Right ventricle myocardium superior (tissue), 1 donor: ENCODE data around the gene TSSK2. TPM values are rescaled to one million over a fixed set of nuclear protein-coding genes. Genes with fewer than 3 reads are reported as not detected.

Source experiments
- ATAC-seq: fragments of 200-7000 bp; cut with Tn5 transposase; one replicate; pipeline ENCODE4 v1.9.1; 2020; ENCODE audit warnings: mild to moderate bottlenecking; ENCODE audit not compliant: poor library complexity
- DNase-seq: peaks from one replicate; pipeline ENCODE4 v3.0.0-alpha.2; 2020
- intact Hi-C: fragments of 100-400 bp; cut with DNase I; formaldehyde crosslinking; loops from one replicate; pipeline ENCODE4 v1.11.2; 2022
- total RNA-seq: library from RNA; stranded (reverse); fragmentation: NEBNext Ultra II Directional; extraction: Animal tissue kit (Norgen Biotek cat#: 25700); gene quantifications from one replicate; pipeline ENCODE4 v1.2.1, GENCODE V29; 2021
- donor health status: DM: no; HTN: yes; CAD: no; lungs with severe emphysema.

TSSK2 gene
- total RNA-seq, 1 donor from 2014 or later: not detected

GRCh38 chr22:19105456-19105855, 25.7 kb upstream of the TSSK2 start:
- intact Hi-C loops: no loop called here
- no peak for ATAC-seq

GRCh38 chr22:19105867-19106802, 25.0 kb upstream of the TSSK2 start:
- no peak for ATAC-seq
- no peak for DNase-seq
- intact Hi-C loops: no loop called here

More at GRCh38 chr22:19105456-19105855, 25.7 kb upstream of the TSSK2 start:
- no peak for DNase-seq

- DNase-seq (no peak), ATAC-seq (no peak)
- intact Hi-C loops: no loop called here
Observed at GRCh38 chr22:19106886-19107729, 24.0 kb upstream of the TSSK2 start.

GRCh38 chr22:19107730-19108074, 23.4 kb upstream of the TSSK2 start:
- ATAC-seq (no peak), DNase-seq (no peak)
- intact Hi-C loops: no loop called here

- DNase-seq (no peak), ATAC-seq (no peak)
- intact Hi-C loops: no loop called here
Observed at GRCh38 chr22:19108807-19109197, 22.3 kb upstream of the TSSK2 start.

GRCh38 chr22:19109198-19110063, 21.7 kb upstream of the TSSK2 start:
- DNase-seq: no peak
- intact Hi-C loops: no loop called here
- ATAC-seq: peak; percentile 74

GRCh38 chr22:19110064-19110458, 21.0 kb upstream of the TSSK2 start:
- DNase-seq (no peak), ATAC-seq (no peak)
- intact Hi-C loops: no loop called here

GRCh38 chr22:19110646-19111045, 20.5 kb upstream of the TSSK2 start:
- intact Hi-C loops: no loop called here
- DNase-seq (no peak), ATAC-seq (no peak)

- ATAC-seq (no peak), DNase-seq (no peak)
- intact Hi-C loops: no loop called here
Observed at GRCh38 chr22:19111140-19111539, 20.0 kb upstream of the TSSK2 start.

GRCh38 chr22:19111584-19111983, 19.5 kb upstream of the TSSK2 start:
- intact Hi-C loops: no loop called here
- DNase-seq (no peak), ATAC-seq (no peak)

- DNase-seq (no peak), ATAC-seq (no peak)
- intact Hi-C loops: no loop called here
Observed at GRCh38 chr22:19113429-19113828, 17.7 kb upstream of the TSSK2 start.

GRCh38 chr22:19114984-19115552, 16.0 kb upstream of the TSSK2 start:
- DNase-seq: no peak
- peak; percentile 29 for ATAC-seq
- intact Hi-C loops: no loop called here

GRCh38 chr22:19115628-19116027, 15.5 kb upstream of the TSSK2 start:
- intact Hi-C loops: no loop called here
- DNase-seq (no peak), ATAC-seq (no peak)

GRCh38 chr22:19117111-19117512, 14.0 kb upstream of the TSSK2 start:
- ATAC-seq: no peak
- no peak for DNase-seq
- intact Hi-C loops: no loop called here

- ATAC-seq: no peak
- no peak for DNase-seq
- intact Hi-C loops: no loop called here
Observed at GRCh38 chr22:19118329-19118880, 12.7 kb upstream of the TSSK2 start.

GRCh38 chr22:19119949-19120348, 11.2 kb upstream of the TSSK2 start:
- DNase-seq (no peak), ATAC-seq (no peak)
- intact Hi-C loops: no loop called here

GRCh38 chr22:19120829-19121630, 10.1 kb upstream of the TSSK2 start:
- ATAC-seq (peak; percentile 8), DNase-seq (no peak)
- intact Hi-C loops: no loop called here
